AG08396 (cell line): ENCODE results near the gene ANKS1A.

ENCODE experiments used
- DNase-seq: peaks from one replicate; pipeline ENCODE4 v3.0.0; 2012; ENCODE audit warnings: low spot score, mixed read lengths

Gene ANKS1A

GRCh38 chr6:34957231-34957783 lies 68.3 kb downstream of the ANKS1A start:
- DNase-seq: no peak

- DNase-seq: no peak
These were observed 69.7 kb downstream of the ANKS1A start for GRCh38 chr6:34958734-34959133.

- no peak for DNase-seq
These were observed 70.2 kb downstream of the ANKS1A start for GRCh38 chr6:34959224-34959623.

GRCh38 chr6:34961082-34961481 lies 72.0 kb downstream of the ANKS1A start:
- no peak for DNase-seq

- DNase-seq: no peak
These were observed 72.5 kb downstream of the ANKS1A start for GRCh38 chr6:34961574-34961973.

GRCh38 chr6:34964564-34964963 lies 75.5 kb downstream of the ANKS1A start:
- no peak for DNase-seq

GRCh38 chr6:34967461-34967860 lies 78.4 kb downstream of the ANKS1A start:
- no peak for DNase-seq

GRCh38 chr6:34969662-34970265 lies 80.7 kb downstream of the ANKS1A start:
- no peak for DNase-seq

GRCh38 chr6:34970488-34970887 lies 81.4 kb downstream of the ANKS1A start:
- no peak for DNase-seq

GRCh38 chr6:34970957-34971356 lies 81.9 kb downstream of the ANKS1A start:
- peak; percentile 40 for DNase-seq

- no peak for DNase-seq
These were observed 84.6 kb downstream of the ANKS1A start for GRCh38 chr6:34973547-34974248.

- DNase-seq: no peak
These were observed 85.2 kb downstream of the ANKS1A start for GRCh38 chr6:34974249-34974642.

- DNase-seq: no peak
These were observed 87.2 kb downstream of the ANKS1A start for GRCh38 chr6:34976239-34976638.

- DNase-seq: no peak
These were observed 90.2 kb downstream of the ANKS1A start for GRCh38 chr6:34979218-34979617.

- DNase-seq: no peak
These were observed 90.9 kb downstream of the ANKS1A start for GRCh38 chr6:34979994-34980393.

GRCh38 chr6:34981366-34981765 lies 92.3 kb downstream of the ANKS1A start:
- no peak for DNase-seq

- peak; percentile 28 for DNase-seq
These were observed 92.9 kb downstream of the ANKS1A start for GRCh38 chr6:34981951-34982350.

GRCh38 chr6:34982424-34982852 lies 93.4 kb downstream of the ANKS1A start:
- peak; percentile 27 for DNase-seq

- no peak for DNase-seq
These were observed 95.4 kb downstream of the ANKS1A start for GRCh38 chr6:34984416-34984815.

GRCh38 chr6:34985236-34985635 lies 96.2 kb downstream of the ANKS1A start:
- no peak for DNase-seq

- DNase-seq: peak; percentile 66
These were observed 97.8 kb downstream of the ANKS1A start for GRCh38 chr6:34986845-34987246.

GRCh38 chr6:34987506-34987905 lies 98.5 kb downstream of the ANKS1A start:
- no peak for DNase-seq

- peak; percentile 73 for DNase-seq
These were observed 102.0 kb downstream of the ANKS1A start for GRCh38 chr6:34990971-34991560.
